NCI-H2171 treated with DMSO at 0.1 percent for 48 hours (cell line): ENCODE data around the gene CORO6.

Experiments used
- DNase-seq: peaks from one replicate; lab custom pipeline; 2025; lab: John Stamatoyannopoulos, UW

CORO6 gene

DNA sequence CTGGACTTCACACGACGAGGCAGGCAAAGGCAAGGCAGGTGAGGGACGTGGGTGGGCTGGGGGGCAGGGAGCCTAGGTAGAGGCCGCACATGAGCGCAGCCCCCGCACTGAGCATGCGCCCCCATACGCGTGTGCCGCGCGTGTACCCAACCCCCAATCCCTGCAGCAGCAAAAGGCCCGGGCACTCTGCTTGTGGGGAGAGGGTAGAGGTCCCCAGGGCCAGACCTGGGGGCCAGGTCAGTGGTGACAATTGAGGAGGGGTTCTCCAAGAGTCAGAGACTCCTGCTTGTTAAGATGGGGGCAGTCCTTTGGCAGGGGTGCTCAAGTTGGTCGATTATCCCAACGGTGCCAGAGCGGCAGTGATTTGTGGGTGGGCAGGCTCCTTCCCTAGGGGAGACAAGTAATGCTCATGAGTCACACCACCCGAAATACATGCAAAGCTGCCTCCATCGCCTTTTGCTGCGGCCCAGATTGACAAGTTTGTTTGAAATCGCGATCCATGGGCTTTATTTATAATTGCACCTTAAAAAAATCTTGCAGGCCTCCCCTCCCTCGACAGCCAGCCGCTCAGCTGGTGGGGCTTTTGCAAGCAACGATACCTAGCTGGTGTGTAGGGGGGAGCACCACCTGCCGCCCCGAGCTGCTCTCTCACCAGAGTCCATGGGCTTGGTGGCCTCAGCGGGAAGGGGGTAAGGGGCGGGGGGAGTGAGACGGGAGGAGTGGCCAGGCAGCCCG is 32.1 kb downstream of the CORO6 start:
- peak; percentile 93 for DNase-seq

DNA sequence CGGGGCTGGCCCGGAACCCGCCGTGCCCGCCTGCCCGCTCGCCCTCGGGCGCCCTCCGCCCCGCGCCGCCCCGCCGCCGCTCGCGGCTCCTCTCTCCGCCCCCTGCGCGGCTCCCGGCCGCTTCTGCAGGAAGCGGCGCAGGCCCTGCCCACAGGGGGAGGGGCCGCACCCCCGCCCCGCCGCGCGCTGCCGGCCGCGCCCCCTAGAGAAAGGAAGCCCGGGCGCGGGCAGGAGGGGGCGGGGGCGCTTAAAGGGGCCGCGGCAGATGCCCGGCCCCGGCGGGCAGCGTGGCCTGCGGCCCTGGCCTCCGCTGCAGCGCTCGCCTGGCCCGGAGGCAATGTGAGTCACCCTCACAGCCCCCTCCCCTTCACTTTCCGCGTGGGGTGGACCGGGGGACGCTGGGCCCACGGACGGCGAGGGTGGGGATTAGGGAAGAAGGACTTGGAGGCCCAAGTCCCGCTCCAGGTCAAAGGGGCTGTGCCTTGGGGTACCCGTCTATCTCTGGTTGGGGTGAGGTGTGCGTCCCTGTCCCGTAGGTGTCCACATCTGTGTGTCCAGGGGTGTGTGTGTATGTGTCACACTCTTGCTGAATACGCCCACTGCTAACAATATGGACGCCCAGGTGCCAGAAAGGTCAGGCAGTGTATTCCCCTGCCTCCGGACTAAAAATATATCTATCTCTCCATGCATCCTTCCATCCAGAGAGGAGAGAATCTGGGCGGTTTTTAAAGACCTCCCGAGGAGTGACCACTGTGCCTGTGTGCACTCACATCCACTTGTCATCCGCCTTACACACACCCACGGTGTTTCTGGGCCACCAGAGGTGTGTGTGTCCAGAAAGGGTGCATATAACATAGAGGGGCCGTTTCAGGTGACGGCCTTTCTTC is 32.9 kb downstream of the CORO6 start, which contains the start of gene GIT1:
TSS of gene GIT1 (minus strand) at position 125 of the 887 bp plus-strand sequence. CDS start 270 bp downstream, outside the sequence.
- peak; percentile 72 for DNase-seq

DNA sequence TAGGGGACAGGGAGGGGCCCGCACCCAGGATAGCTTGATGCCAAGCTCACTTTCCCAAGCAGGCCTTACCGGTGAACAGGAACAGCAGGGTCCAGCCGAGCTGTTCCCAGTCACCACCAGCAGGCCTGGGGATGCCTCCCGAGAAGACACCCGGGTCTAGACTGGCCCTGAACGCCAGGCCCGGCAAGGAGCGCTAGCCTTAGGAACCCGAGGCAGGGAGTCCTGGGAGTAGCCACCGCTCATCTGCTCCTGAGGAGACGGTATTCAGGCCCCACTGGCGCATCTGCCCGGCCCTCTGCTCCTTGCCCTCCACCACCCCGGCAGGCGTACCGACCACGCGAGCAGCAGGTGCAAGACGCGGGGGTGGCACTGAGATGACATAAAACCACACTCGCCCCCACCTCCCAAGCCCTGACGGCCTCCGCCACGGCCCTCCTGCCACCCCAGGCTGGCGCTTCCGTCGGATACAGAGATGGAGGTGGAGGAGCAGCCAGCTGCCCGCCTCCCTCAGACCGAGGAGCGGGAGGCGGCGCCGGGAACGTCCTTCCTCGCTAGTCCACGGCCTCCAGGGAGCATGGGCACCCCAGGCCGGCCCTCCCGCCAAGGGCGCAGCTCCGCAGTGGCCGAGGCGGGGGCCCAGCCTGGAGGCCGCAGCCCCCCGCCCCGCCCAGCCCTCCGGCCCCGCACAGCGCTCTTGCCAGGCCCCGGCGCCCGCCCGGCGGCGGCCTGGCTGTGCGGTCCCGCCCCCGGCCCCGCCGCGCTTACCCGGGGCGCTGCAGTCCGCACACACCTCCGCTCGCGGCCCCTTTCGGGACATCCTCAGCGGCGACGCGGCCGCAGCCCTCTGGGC is 33.9 kb downstream of the CORO6 start:
- peak; percentile 11 for DNase-seq

DNA sequence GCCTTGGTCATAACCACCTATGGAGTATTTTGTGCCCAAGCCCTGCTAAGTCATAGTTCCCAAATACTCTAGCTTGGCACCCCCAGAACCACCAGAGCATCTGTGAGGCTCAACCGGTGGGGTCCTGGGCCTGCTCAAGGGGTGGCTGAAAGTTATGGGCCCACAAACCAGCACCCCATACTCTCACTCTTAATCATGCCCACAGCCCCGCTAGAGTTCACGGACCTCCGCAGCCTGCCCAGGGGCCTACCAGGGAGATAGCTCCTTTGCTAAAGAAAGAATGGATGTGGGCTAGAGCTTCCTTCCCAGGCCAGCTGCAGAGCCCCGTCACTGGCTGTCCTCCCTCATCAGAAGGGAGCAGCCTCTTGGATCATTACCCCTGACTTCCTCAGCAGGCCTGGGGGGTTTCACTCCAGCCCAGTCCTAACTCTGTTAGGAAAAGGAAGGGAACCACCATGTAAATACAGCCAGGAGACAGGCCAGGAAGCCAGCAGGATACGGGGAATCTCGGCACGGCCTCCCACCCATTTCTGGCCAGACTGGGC is 34.6 kb downstream of the CORO6 start:
- no peak for DNase-seq

DNA sequence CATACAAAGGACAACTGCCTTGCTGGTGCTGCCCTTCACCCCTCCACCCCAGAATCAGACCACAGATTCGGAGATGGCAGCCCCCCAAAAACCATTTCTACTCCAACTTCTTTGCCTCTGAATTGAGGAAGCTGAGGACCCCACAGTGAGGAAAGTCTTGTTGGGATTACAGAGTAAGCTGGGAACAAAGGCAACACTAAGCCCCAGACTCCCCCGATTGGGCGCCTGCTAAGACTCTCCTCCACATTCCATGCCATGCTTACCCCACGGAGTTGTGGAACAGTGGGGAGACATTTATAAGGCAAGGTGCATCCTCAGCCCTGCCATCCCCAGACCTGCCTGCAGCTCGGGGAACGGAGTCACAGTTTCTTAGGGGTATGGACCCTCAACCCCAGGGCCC is 35.1 kb downstream of the CORO6 start:
- no peak for DNase-seq

DNA sequence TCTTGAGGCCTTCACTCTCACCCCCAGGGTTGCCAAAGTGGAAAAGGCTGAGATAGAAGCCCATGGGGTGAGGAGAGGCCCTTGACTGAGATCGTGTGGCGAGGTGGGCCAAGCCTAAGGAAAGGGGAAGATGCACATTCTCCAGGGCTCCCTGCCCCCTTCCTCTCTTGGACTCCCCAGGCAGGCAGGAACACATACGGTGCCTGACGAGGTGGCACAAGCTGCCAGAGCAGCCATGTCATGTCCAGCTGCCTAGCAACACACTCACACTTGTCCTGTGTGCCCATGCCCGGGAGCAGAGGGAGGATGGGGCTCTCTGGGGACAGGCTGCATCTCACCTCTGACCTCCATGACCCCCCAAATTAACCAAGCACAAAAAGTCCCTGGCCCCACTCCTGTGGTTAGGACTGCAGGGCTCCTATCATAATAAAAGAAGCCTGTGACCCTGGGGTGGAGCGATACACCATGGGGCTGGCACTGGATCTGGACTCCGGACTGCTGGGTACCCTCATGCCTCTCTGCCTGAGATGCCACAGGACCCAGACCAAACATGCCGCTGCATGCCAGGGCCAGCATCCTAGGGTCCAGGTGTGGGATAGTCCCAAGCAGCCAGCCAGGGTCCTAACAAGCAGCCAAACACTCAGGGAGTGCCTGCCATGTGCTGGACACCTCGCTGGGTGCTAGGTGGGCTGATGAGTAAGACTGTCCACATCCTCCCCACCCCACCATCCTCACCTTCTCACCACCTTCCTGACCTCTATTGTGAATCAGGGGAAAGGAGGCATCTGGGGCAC is 35.8 kb downstream of the CORO6 start:
- no peak for DNase-seq

DNA sequence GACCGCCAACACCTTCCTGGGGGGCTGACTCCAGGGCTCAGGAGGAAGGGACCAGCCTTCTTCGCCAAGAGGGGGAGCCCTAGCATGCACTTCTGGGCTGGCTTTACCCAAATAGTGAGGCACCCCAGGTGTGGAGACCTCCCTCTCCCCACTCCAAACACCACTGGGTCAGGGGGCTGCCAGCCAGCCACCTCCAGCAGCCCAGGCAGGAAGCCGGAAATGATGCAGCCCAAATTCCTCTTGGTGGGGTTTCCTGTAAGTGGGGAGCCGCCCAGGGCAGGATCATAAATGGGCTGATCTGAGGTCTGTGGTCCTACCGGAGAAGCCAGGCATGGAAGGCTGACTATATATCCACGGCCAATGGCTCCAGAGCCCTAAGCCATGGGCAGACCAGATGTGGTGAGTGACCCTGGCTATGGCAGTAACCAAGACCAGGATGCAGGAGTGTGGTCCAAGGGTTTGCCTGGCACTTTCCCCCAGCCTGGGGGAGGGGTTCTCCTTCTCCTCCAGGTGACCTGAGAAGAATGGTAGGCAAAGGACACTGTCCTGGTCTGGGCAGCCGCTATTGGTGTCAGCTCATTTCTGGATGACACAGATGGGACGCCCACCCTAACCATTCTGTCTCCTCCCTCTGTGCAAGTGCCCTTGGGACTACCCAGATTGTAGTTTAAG is 37.5 kb downstream of the CORO6 start:
- no peak for DNase-seq

DNA sequence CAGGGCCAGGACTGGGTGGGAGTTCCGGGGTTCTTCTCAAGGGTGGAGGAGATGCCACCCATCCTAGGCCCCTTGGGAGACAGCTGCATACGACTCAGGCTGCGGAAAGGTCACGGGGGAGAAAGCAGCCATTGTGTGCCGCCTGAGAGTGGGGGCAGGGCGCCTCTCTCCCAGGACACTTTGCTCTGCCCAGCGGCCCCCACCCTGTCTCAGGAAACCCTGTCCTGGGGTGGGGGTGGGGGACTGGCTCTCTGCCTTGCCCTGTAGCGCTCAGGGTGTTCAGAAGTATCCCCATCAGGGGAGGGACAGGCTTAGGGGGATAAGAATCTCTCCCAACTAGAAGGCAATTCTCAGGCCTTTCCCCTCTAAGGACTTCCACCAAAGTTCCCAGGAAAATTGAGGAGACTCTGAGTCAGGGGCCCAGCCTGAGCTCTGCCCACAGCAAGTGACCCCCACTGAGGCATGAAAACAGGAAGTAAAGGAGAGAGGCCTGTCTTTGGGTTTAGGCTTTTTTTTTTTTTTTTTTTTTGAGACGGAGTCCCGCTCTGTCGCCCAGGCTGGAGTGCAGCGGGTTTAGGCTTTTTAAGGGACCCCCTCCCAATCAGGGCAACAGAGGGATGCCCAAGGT is 38.1 kb downstream of the CORO6 start:
- DNase-seq, result no peak

DNA sequence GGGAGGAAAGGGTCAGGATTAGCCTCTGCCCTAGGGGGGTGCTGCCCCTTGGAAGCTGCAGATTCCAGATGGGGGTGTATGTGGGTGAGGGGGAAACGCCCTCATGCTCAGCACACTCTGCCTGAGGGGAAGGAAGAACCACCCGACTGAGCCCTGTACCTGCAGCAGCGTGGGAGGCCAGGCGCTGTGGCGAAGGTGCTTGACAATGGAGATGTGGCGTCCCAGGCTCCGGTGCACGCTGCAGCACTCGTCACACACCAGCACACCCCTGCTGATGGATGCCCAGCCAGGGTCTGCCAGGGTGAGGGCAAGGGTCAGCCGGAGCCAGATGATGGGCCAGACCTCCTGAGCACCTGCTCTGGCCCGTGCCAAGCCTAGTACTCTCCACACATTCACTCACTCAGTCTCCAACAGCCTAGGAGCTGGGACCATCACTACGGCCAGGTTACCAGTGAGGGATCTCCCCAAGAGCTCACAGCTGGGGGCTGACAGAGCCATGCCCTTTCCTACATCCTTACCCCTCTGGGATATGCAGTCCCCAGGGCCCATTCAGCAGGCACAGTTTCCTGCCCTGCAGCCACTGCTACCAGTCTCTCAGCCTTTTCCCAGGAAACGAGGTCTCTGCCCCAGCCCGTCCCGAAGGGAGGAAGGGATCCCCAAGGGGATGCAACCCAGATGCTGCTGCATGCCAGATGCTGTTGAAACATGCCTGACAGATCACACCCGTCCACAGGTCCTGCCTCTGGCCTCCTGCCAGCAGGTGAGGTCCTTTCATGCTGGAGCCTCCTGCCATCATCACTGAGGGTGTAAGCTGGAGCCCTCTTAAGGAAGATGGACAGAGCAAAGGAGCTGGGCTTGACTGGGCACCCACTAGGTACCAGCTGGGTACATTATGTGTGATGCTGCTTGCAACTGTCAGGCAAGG is 39.1 kb downstream of the CORO6 start:
- peak; percentile 93 for DNase-seq

DNA sequence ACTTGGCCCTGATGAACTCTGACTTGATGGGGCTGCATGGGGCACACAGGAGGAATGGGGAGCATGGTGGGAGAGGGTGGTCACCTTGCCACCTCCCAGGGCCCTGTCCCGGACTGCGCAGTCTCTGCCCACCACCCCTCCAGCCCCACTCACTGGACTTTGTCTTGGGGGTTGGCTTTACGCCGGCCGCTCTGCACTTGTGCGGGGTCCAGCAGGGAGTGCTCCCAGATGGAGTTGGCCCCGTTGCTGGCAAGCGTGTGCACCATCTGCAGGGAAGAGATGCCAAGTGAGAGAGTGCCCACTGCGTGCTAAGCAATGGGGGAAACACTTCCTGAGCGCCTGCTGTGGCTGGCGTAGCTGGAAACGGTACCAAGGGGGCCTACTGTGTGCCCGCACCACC is 39.9 kb downstream of the CORO6 start:
- DNase-seq, result no peak

DNA sequence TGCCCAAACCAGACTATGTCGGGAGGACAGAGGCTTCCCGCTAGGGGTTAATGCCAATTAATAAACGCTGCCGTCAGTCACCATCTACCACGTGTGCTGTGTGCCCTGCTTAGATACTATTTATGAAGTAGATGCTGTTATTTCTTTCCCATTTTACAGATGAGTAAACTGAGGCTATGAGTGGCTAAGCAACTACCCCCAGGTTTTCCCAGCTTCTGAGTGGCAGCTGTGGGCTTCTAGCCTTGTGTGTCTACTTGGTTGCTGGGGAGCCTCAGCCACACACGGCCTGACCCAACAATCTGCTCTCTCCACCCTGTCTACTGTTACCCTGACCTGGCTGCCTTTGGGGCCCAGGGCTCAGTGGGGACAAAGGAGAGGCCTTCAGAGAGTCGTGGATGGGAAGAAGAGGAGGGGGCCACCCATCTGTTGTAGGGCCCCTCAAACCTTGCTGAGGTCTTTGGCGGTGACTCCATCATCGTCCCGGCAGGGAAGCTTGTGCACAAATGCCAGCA is 40.4 kb downstream of the CORO6 start:
- peak; percentile 55 for DNase-seq

DNA sequence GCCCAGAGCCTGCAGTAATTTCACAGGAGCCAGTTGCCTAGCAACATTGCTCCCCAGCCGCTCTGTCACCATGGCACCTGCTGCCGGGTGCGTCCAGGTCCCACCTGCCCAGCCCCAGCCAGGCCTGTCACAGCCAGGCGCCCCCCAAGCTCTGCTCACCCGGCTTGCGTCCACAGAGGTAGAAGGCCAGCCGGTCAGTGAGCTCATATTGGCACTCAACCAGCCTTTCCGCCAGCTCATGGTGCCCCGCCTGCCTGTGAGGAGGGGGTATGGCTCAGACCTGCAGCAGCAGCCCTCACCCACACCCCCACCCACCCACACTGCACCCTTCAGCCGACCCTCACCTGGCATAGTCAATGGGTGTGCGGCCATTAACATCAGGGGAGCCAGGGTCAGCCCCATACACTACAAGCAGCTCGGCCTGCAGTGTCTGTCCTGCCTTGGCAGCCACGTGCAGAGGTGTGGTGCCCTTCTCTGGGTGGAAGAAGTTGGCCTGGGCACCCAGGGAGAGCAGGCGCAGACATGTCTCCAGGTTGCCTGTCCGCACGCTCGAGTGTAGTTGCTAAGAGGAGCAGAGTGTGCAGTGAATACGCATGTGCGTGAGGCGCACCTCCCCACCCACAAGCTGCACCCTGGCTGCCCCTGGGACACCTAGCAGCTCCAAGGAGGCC is 41.0 kb downstream of the CORO6 start:
- peak; percentile 71 for DNase-seq

DNA sequence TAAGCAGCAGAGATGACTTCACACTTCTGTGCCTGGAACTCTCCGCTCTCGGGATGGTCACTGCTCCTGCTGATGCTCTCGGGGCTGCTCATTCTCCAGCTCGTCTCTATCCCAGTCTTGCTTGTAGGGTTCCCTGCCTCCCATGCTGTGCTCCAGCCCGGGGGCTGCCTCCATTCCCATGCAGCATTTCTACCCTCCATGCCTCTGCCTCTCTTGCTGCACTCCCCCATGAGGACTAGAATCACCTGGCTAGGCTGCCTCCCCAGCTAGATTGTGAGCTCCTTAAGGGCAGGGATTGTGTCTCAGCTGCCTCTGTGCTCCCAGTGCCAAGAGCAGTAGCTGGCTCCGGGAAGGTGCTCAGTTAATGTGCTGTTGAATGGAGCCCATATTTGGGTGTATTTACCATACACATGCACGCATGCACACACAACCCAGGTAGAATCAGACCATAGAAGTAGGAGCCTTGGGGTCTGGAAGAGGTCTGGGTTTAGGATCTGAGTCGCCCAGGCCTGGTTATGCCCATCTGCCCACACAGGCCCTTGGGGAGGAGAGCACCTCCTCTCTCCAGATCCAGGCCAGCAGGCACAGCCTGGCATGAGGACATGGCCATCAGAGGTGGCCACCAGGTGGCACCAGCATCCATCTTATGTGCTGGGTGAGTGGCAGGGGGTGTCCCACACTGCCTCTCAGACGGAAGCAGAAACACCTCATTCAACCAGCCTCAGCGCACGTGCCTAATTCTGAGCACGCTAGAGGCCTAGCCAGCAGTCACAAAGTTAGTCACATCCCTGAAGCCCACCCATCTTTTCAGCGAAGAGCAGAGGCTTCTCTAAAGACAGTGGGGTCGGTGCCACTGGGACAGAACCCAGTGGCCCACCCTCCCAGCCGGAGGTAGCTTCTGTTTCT is 42.6 kb downstream of the CORO6 start:
- DNase-seq, result peak; percentile 86

DNA sequence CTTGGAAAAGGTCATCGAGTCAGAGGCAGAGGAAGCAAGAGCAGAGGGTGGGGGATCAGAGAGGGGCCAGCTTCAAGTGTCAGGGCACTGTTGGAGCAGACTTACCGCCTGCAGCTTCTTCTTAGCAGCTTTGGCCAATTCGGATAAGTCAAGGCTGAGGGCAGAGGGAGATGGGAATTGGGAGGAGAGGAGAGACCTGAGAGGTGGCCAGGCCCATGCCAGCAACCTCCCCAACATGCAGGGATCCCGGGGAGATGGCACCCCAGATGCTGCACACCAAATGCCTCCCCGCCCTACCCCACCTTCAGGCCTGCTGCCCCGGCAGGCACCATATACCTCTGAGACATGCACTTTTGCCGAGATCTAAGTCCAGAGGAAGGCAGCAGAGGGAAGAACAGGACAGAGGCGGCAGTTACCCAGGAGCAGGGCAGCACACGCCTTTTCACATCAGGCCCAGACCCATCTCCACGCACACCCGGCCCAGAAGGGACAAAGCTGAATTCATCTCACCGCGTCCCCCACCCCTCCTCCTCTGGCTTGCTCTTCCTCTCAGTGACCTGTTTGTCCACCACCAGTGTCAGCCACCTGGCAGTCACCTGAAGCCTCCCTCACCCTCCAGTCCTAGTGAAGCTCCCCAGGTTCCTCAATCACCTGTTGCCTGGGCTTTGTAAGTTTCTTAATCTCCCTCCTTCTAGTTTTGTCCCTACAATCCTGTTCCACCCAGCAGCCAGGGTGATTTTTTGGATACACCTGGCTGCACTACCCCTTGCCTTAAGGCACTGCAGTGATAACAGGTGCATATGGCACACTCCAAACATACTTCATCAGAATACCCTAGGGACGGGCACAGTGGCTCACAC is 43.9 kb downstream of the CORO6 start:
- DNase-seq, result no peak

DNA sequence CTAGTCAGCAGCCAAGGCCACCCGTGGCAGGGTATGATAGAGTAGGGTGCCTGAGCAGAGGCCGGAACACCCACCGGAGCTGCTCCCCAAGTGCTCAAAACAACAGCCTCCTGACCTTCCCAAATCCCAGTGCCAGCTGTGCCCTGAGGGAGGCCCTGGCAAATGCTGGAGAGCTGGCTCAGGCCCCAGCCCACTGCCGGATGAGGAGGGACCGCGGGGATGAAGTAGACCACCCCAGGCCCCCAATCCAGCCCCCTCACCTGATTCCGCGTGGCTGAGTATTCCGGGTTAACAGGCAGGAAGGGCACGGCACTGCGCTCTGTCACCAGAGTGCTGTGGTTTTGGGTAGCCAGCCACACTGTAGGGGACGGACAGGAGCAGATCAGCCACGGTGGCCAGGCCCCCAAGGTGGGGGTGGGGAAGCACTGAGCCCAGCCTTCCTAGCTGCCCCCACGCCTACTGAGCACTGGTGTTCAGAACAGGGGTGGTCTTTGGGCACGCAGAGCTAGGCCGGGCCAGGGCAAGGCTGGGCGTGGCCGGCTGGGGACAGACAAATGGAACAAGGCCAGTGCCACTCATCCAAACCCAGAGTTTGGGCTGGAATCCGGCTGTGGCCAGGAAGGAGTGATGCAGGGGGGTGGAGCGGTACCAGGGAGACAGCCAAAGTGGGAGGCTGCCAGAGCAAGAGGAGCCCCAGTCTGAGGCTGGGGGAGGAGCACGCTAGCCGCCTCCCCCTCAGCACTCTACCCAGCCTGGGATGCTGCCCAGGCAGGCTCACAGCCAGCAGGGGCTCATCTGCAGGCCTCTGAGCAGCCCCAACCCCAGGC is 45.1 kb downstream of the CORO6 start:
- no peak for DNase-seq
